AG09319 (cell line): ENCODE data around the gene SEMA6C.

ENCODE experiments used
- DNase-seq: peaks from one replicate; pipeline ENCODE4 v3.0.0-alpha.2; 2010; ENCODE audit warnings: low read depth; ENCODE audit errors: extremely low read depth
- CTCF ChIP-seq: IDR thresholded peaks from 2 replicates; pipeline ENCODE4 v1.5.1; 2011; ENCODE audit warnings: low read depth, mild to moderate bottlenecking, inconsistent platforms, low read length, moderate library complexity

Gene SEMA6C

GRCh38 chr1:151133018-151133806, 13.2 kb downstream of the SEMA6C start:
- no peak for DNase-seq
- no peak for TF ChIP-seq CTCF

- DNase-seq = no peak
- no peak for TF ChIP-seq CTCF
Measured at GRCh38 chr1:151132335-151133017, 14.0 kb downstream of the SEMA6C start.

GRCh38 chr1:151131701-151132334, 14.6 kb downstream of the SEMA6C start:
- no peak for TF ChIP-seq CTCF
- DNase-seq = no peak

GRCh38 chr1:151130987-151131586, 15.3 kb downstream of the SEMA6C start:
- peak; percentile 27 for DNase-seq
- TF ChIP-seq CTCF = no peak

- TF ChIP-seq CTCF = no peak
Measured at GRCh38 chr1:151128800-151129199, 17.6 kb downstream of the SEMA6C start.

GRCh38 chr1:151124763-151125403, 21.5 kb downstream of the SEMA6C start:
- no peak for TF ChIP-seq CTCF

More at GRCh38 chr1:151128800-151129199, 17.6 kb downstream of the SEMA6C start:
- DNase-seq = no peak

More at GRCh38 chr1:151124763-151125403, 21.5 kb downstream of the SEMA6C start:
- no peak for DNase-seq
